MCF 10A (cell line): ENCODE results near the gene VSIG10L2. TPM values are rescaled to one million over a fixed set of nuclear protein-coding genes. Genes with fewer than 3 reads are reported as not detected.

Experiments used
- BruUV-seq: library from RNA; stranded (reverse); fragments of 400-500 nt; replicated peaks from 2 replicates; lab custom pipeline; 2021; lab: Mats Ljungman, UMichigan
- CTCF ChIA-PET: fragments of 300-600 bp; sonication (Branson Sonifier 250); formaldehyde crosslinking; extraction: SDS; loops from one replicate; lab custom pipeline; 2021; ENCODE audit warnings: antibody characterized with exemption, inconsistent platforms; lab: Yijun Ruan, JAX
- POLR2A ChIA-PET: fragments of 300-600, 350-650 bp; sonication (Branson Sonifier 250); formaldehyde crosslinking; extraction: SDS; loops from one replicate; lab custom pipeline; 2020; ENCODE audit warnings: antibody characterized with exemption, inconsistent platforms; lab: Yijun Ruan, JAX
- DNase-seq: peaks from one replicate; pipeline ENCODE4 v3.0.0-alpha.2; 2018; ENCODE audit not compliant: unreplicated experiment
- H3K27ac Mint-ChIP-seq: one replicate; pipeline ENCODE4 v1.8.0; 2022; ENCODE audit warnings: mild to moderate bottlenecking, low read depth, mixed read lengths; ENCODE audit not compliant: unreplicated experiment
- H3K27me3 Mint-ChIP-seq: one replicate; pipeline ENCODE4 v1.8.0; 2022; ENCODE audit warnings: mixed read lengths; ENCODE audit not compliant: insufficient read depth, unreplicated experiment
- H3K36me3 Mint-ChIP-seq: one replicate; pipeline ENCODE4 v1.8.0; 2022; ENCODE audit warnings: mild to moderate bottlenecking, moderate library complexity, mixed read lengths; ENCODE audit not compliant: insufficient read depth, unreplicated experiment
- H3K4me1 Mint-ChIP-seq: one replicate; pipeline ENCODE4 v1.8.0; 2022; ENCODE audit warnings: mixed read lengths; ENCODE audit not compliant: insufficient read depth, unreplicated experiment
- H3K4me3 Mint-ChIP-seq: one replicate; pipeline ENCODE4 v1.8.0; 2022; ENCODE audit warnings: mild to moderate bottlenecking, moderate library complexity, mixed read lengths; ENCODE audit not compliant: unreplicated experiment
- H3K9me3 Mint-ChIP-seq: one replicate; pipeline ENCODE4 v1.8.0; 2022; ENCODE audit warnings: mixed read lengths; ENCODE audit not compliant: unreplicated experiment
- CTCF ChIP-seq: fragments of 200-600 bp; IDR thresholded peaks from one replicate; pipeline ENCODE4 v1.8.0; 2022; ENCODE audit warnings: antibody characterized with exemption, mild to moderate bottlenecking; ENCODE audit not compliant: unreplicated experiment
- intact Hi-C: fragments of 100-400 bp; cut with micrococcal nuclease; formaldehyde crosslinking; loops from 2 replicates; pipeline ENCODE4 v1.14.1; 2022
- total RNA-seq: library from RNA; stranded (reverse); gene quantifications from 2 replicates; pipeline ENCODE4 v1.2.3, GENCODE V29; 2022

The VSIG10L2 gene
- total RNA-seq, 1 experiment from 2014 or later = not detected

GRCh38 chr11:125954123-125954944 lies 8.5 kb downstream of the VSIG10L2 start:
- ChIA-PET CTCF (interaction anchor here (1.0 to 2.4 kb wide), 4 partner anchors 13 to 239 kb away, joined by 4 to 12 read pairs (median 5); no protein-coding TSS in a partner anchor), POLR2A (interaction anchor here (1.1 to 1.3 kb wide), 3 partner anchors 9 to 22 kb away, joined by 3 to 6 read pairs (median 3); no protein-coding TSS in a partner anchor)
- Mint-ChIP-seq H3K27ac (peak overlapping the region; percentile 26), H3K27me3 (no peaks in the 10 kb centered on the region), H3K4me3 (no peak overlapping the region), H3K9me3 (no peaks in the 10 kb centered on the region), H3K4me1 (peaks cover 12% of the 10 kb centered on the region), H3K36me3 (no peaks in the 10 kb centered on the region)
- DNase-seq = no peak
- intact Hi-C loops = no loop called here
- no peak for TF ChIP-seq CTCF
- no TSS peak for BruUV-seq

GRCh38 chr11:125954945-125955640 lies 9.2 kb downstream of the VSIG10L2 start:
- Mint-ChIP-seq H3K4me1 (peaks cover 12% of the 10 kb centered on the region), H3K36me3 (no peaks in the 10 kb centered on the region), H3K4me3 (no peak overlapping the region), H3K27me3 (no peaks in the 10 kb centered on the region), H3K9me3 (no peaks in the 10 kb centered on the region), H3K27ac (no peak overlapping the region)
- no TSS peak for BruUV-seq
- intact Hi-C loops = no loop called here
- CTCF ChIA-PET = interaction anchor here (0.8 to 2.9 kb wide), 5 partner anchors 13 to 160 kb away, joined by 4 to 14 read pairs (median 6); no protein-coding TSS in a partner anchor
- no peak for TF ChIP-seq CTCF
- POLR2A ChIA-PET = interaction anchor here (1.1 kb wide), 1 partner anchor 14 kb away, joined by 3 read pairs; no protein-coding TSS in a partner anchor
- no peak for DNase-seq

- H3K36me3 Mint-ChIP-seq = no peaks in the 10 kb centered on the region
- H3K4me1 Mint-ChIP-seq = peaks cover 12% of the 10 kb centered on the region
- ChIA-PET POLR2A (no interaction called here), CTCF (interaction anchor here (0.6 to 2.9 kb wide), 4 partner anchors 32 to 611 kb away, joined by 3 to 14 read pairs (median 4); no protein-coding TSS in a partner anchor)
- intact Hi-C loops = no loop called here
- no peak for DNase-seq
- no peaks in the 10 kb centered on the region for H3K9me3 Mint-ChIP-seq
- H3K4me3 Mint-ChIP-seq = no peak overlapping the region
- no TSS peak for BruUV-seq
- no peaks in the 10 kb centered on the region for H3K27me3 Mint-ChIP-seq
- TF ChIP-seq CTCF = no peak
- no peak overlapping the region for H3K27ac Mint-ChIP-seq
These were observed 10.0 kb downstream of the VSIG10L2 start for GRCh38 chr11:125955856-125956255.
